IMR-90 (cell line): Measurements from ENCODE around the gene MRC1. TPM values are rescaled to one million over a fixed set of nuclear protein-coding genes. Genes with fewer than 3 reads are reported as not detected.

Source experiments
- ATAC-seq: fragments of 200-7000 bp; cut with Tn5 transposase; 2 replicates; pipeline ENCODE4 v1.9.1; 2020; ENCODE audit warnings: low read depth, mild to moderate bottlenecking, moderate library complexity
- BruUV-seq: library from RNA; stranded (reverse); fragments of 400-500 nt; replicated peaks from 2 replicates; lab custom pipeline; 2021; lab: Mats Ljungman, UMichigan
- CTCF ChIA-PET: fragments of 300-600 bp; formaldehyde crosslinking; extraction: SDS; loops from one replicate; lab custom pipeline; 2021; ENCODE audit warnings: antibody characterized with exemption; lab: Yijun Ruan, JAX
- POLR2A ChIA-PET: fragments of 300-600 bp; sonication (Branson Sonifier 250); formaldehyde crosslinking; loops from one replicate; lab custom pipeline; 2022; ENCODE audit warnings: antibody characterized with exemption; ENCODE audit not compliant: unreplicated experiment; lab: Charles Lee
- DNase-seq: peaks from one replicate; pipeline ENCODE4 v3.0.0; 2013
- H2AFZ ChIP-seq: replicated peaks from 2 replicates; pipeline ENCODE3; 2013; ENCODE audit warnings: low read length, mild to moderate bottlenecking; ENCODE audit not compliant: poor library complexity
- H2AK5ac ChIP-seq: 2 replicates; pipeline ENCODE4 v1.6.1; 2013; ENCODE audit warnings: low read depth, low read length, inconsistent platforms
- H2AK9ac ChIP-seq: replicated peaks from 2 replicates; pipeline ENCODE3; 2013; ENCODE audit warnings: mild to moderate bottlenecking, low read depth, low read length, moderate library complexity; ENCODE audit not compliant: poor library complexity
- H2BK120ac ChIP-seq: 2 replicates; pipeline ENCODE4 v1.6.1; 2013; ENCODE audit warnings: low read depth, low read length, inconsistent platforms
- H2BK15ac ChIP-seq: 3 replicates; pipeline ENCODE4 v1.6.1; 2013; ENCODE audit warnings: low read depth, low read length, inconsistent platforms
- H2BK20ac ChIP-seq: 2 replicates; pipeline ENCODE4 v1.6.1; 2013; ENCODE audit warnings: low read depth, mild to moderate bottlenecking, inconsistent platforms, low read length, moderate library complexity
- H2BK5ac ChIP-seq: 2 replicates; pipeline ENCODE4 v1.6.1; 2013; ENCODE audit warnings: mild to moderate bottlenecking, low read depth, low read length, inconsistent platforms; ENCODE audit not compliant: poor library complexity, severe bottlenecking
- H3K14ac ChIP-seq: replicated peaks from 2 replicates; pipeline ENCODE4 v1.6.1; 2013; ENCODE audit warnings: low read depth, low read length, inconsistent platforms
- H3K18ac ChIP-seq: 2 replicates; pipeline ENCODE4 v1.6.1; 2013; ENCODE audit warnings: low read depth, low read length, control low read depth
- H3K23ac ChIP-seq: 2 replicates; pipeline ENCODE4 v1.6.1; 2013; ENCODE audit warnings: low read depth, low read length, inconsistent platforms
- H3K27ac ChIP-seq: 2 replicates; pipeline ENCODE4 v1.5.1; 2013; ENCODE audit warnings: mild to moderate bottlenecking, control low read depth, low read length; ENCODE audit not compliant: insufficient read depth
- H3K27me3 ChIP-seq: 2 replicates; pipeline ENCODE4 v1.6.1; 2013; ENCODE audit warnings: low read length; ENCODE audit not compliant: control insufficient read depth, insufficient read depth
- H3K36me3 ChIP-seq: 2 replicates; pipeline ENCODE4 v1.6.1; 2013; ENCODE audit warnings: low read length, mixed read lengths; ENCODE audit not compliant: control insufficient read depth, insufficient read depth
- H3K4ac ChIP-seq: 2 replicates; pipeline ENCODE4 v1.6.1; 2013; ENCODE audit warnings: low read depth, low read length, inconsistent platforms
- H3K4me1 ChIP-seq: 2 replicates; pipeline ENCODE4 v1.6.1; 2013; ENCODE audit warnings: low read length, mixed read lengths; ENCODE audit not compliant: control insufficient read depth, insufficient read depth
- H3K4me2 ChIP-seq: 2 replicates; pipeline ENCODE4 v1.6.1; 2013; ENCODE audit warnings: low read depth, mild to moderate bottlenecking, control low read depth, low read length, moderate library complexity
- H3K4me3 ChIP-seq: 2 replicates; pipeline ENCODE4 v1.5.1; 2013; ENCODE audit warnings: low read depth, mild to moderate bottlenecking, control low read depth, low read length, moderate library complexity; ENCODE audit not compliant: insufficient read depth
- H3K56ac ChIP-seq: 2 replicates; pipeline ENCODE4 v1.6.1; 2013; ENCODE audit warnings: low read length, inconsistent platforms; ENCODE audit not compliant: insufficient read depth; ENCODE audit errors: extremely low read depth
- H3K79me1 ChIP-seq, 2 experiments: 2 replicates each; pipeline ENCODE4 v1.6.1; 2013; ENCODE audit warnings: low read length in 2 of 2, inconsistent platforms in 1 of 2, low read depth in 1 of 2
- H3K9ac ChIP-seq: 2 replicates; pipeline ENCODE4 v1.6.1; 2013; ENCODE audit warnings: low read depth, low read length, control low read depth
- H3K9me1 ChIP-seq: 2 replicates; pipeline ENCODE4 v1.6.1; 2013; ENCODE audit warnings: low read length, inconsistent platforms; ENCODE audit not compliant: insufficient read depth
- H3K9me3 ChIP-seq: 2 replicates; pipeline ENCODE4 v1.6.1; 2013; ENCODE audit warnings: low read length; ENCODE audit not compliant: control insufficient read depth, insufficient read depth
- H4K20me1 ChIP-seq: 2 replicates; pipeline ENCODE4 v1.6.1; 2013; ENCODE audit warnings: low read length, inconsistent platforms; ENCODE audit not compliant: insufficient read depth
- H4K5ac ChIP-seq: 2 replicates; pipeline ENCODE4 v1.6.1; 2013; ENCODE audit warnings: mild to moderate bottlenecking, low read depth, low read length, control low read depth
- H4K8ac ChIP-seq, 2 experiments: 2 replicates each; pipeline ENCODE4 v1.6.1; 2013; ENCODE audit warnings: low read depth in 2 of 2, low read length in 2 of 2, control low read depth in 1 of 2, inconsistent platforms in 1 of 2
- H4K91ac ChIP-seq: 2 replicates; pipeline ENCODE4 v1.6.1; 2013; ENCODE audit warnings: low read depth, low read length, inconsistent platforms; ENCODE audit not compliant: insufficient read depth
- BHLHE40 ChIP-seq: fragments of 150-350 bp; IDR thresholded peaks from 2 replicates; pipeline ENCODE4 v1.6.1; 2016; ENCODE audit warnings: mild to moderate bottlenecking, low read depth, low read length
- CEBPB ChIP-seq: IDR thresholded peaks from 2 replicates; pipeline ENCODE4 v1.6.1; 2012; ENCODE audit warnings: low read depth, low read length, improper control_type of control experiment
- FOS ChIP-seq: fragments of 150-350 bp; IDR thresholded peaks from 2 replicates; pipeline ENCODE4 v1.6.1; 2016; ENCODE audit warnings: low read depth, low read length
- MAFK ChIP-seq: IDR thresholded peaks from 2 replicates; pipeline ENCODE4 v1.6.1; 2012; ENCODE audit warnings: low read depth, low read length, improper control_type of control experiment
- MAZ ChIP-seq: IDR thresholded peaks from 2 replicates; pipeline ENCODE4 v1.6.1; 2012; ENCODE audit warnings: low read depth, mild to moderate bottlenecking, low read length, improper control_type of control experiment, moderate library complexity, borderline replicate concordance
- RAD21 ChIP-seq: IDR thresholded peaks from 2 replicates; pipeline ENCODE4 v1.6.1; 2012; ENCODE audit warnings: low read length, improper control_type of control experiment
- RFX5 ChIP-seq: IDR thresholded peaks from 2 replicates; pipeline ENCODE4 v1.8.0; 2012; ENCODE audit warnings: low read depth, mild to moderate bottlenecking, low read length, moderate library complexity
- WGBS, 2 experiments: methylation state at CpG; one replicate each; pipeline versions ENCODE4 v1.1.5 to v1.1.7; 2013; ENCODE audit warnings: missing lambda C conversion rate in 2 of 2; ENCODE audit not compliant: insufficient read length in 1 of 2; ENCODE audit errors: extremely low coverage in 2 of 2; 5-methylcytosine and 5-hydroxymethylcytosine counted together
- dilution Hi-C: fragments of 300-500 bp; cut with HindIII; formaldehyde crosslinking; loops from one replicate; pipeline ENCODE4 v1.14.3; 2018; ENCODE audit warnings: low sequenced_read_pairs; ENCODE audit not compliant: unreplicated experiment
- in situ Hi-C: fragments of 300-500 bp; cut with MboI; formaldehyde crosslinking; loops from 3 replicates; pipeline ENCODE4 v1.14.3; 2019; ENCODE audit warnings: low sequenced_read_pairs, inconsistent platforms, mixed read lengths
- intact Hi-C: fragments of 100-400 bp; cut with micrococcal nuclease; formaldehyde crosslinking; loops from 2 replicates; pipeline ENCODE4 v1.10.0; 2022
- polyA plus RNA-seq, 3 experiments: library from polyadenylated mRNA; depleted of rRNA; stranded (reverse); fragments of >200 nt; gene quantifications; 2 replicates each; pipeline ENCODE4 v1.2.3, GENCODE V29; 2012; ENCODE audit warnings: low replicate concordance in 1 of 3
- total RNA-seq: library from RNA; depleted of rRNA; stranded (reverse); fragments of >200 nt; gene quantifications from 2 replicates; pipeline ENCODE4 v1.2.3, GENCODE V29; 2012
- TF ChIP-seq, protein P1 (sequence below): fragments of 150-350 bp; IDR thresholded peaks from 2 replicates; pipeline ENCODE4 v1.6.1; 2017; ENCODE audit warnings: mild to moderate bottlenecking, antibody characterized with exemption, low read length, low read depth

Gene MRC1
- total and polyA plus RNA-seq, 2 of the 4 experiments (the other 2 are of a cell fraction) = not detected

DNA sequence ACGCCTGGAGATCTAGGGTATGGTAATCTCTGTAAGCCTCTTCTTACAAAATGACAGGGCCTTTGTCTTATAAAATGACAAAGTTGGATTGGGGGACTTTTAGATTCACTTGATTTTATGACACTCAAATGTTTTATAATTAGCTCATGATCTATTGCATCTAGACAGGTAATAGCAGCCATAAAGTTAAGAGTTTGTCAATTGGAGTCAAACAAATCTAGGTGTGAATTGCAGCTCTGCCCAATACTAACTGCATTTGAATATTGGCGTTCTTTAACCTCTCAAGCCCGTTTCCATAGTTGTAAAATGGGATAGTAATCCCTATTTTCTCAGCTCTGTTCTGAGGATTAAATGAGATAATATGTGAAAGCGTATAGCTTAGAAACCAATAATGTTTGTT lies 14.1 kb upstream of the MRC1 start:
- BruUV-seq = no TSS peak
- Histone ChIP-seq H3K27me3 (no peaks in the 10 kb centered on the region; the same call in 1 of the 2 replicates), H3K36me3 (no peaks in the 10 kb centered on the region), H2BK5ac (no peak overlapping the region), H3K4ac (no peak overlapping the region), H3K4me2 (no peak overlapping the region), H2AFZ (no peak overlapping the region), H4K5ac (no peak overlapping the region), H3K4me1 (no peaks in the 10 kb centered on the region), H2BK15ac (no peak overlapping the region), H3K9me1 (no peaks in the 10 kb centered on the region), H3K9ac (no peak overlapping the region), H4K8ac (no peak overlapping the region), H3K27ac (no peak overlapping the region), H3K4me3 (no peak overlapping the region), H3K14ac (no peak overlapping the region), H2AK5ac (no peak overlapping the region), H2BK20ac (no peak overlapping the region), H3K23ac (no peak overlapping the region), H2BK120ac (no peak overlapping the region), H3K56ac (no peak overlapping the region), H4K20me1 (no peaks in the 10 kb centered on the region), H3K79me1 (no peaks in the 10 kb centered on the region), H2AK9ac (no peak overlapping the region), H3K18ac (no peak overlapping the region), H3K9me3 (no peaks in the 10 kb centered on the region), H4K91ac (no peak overlapping the region)
- in situ Hi-C loops = no loop called here
- DNase-seq (no peak), ATAC-seq (no peak)
- TF ChIP-seq RFX5 (no peak), RAD21 (no peak), CEBPB (no peak), BHLHE40 (no peak), FOS (no peak), MAFK (no peak), MAZ (no peak)
- TF ChIP-seq, protein P1, sequence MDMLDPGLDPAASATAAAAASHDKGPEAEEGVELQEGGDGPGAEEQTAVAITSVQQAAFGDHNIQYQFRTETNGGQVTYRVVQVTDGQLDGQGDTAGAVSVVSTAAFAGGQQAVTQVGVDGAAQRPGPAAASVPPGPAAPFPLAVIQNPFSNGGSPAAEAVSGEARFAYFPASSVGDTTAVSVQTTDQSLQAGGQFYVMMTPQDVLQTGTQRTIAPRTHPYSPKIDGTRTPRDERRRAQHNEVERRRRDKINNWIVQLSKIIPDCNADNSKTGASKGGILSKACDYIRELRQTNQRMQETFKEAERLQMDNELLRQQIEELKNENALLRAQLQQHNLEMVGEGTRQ = no peak
- intact Hi-C loops = no loop called here
- dilution Hi-C loops = no loop called here
- CTCF ChIA-PET = no interaction called here
- no CpG with 5 or more reads among the region's 4 CpGs for WGBS, 2 experiments
- POLR2A ChIA-PET = no interaction called here
